Adrenal gland (tissue), 5 donors: ENCODE results near the gene CD151.

Experiments
- POLR2A ChIP-seq, 2 donors: fragments of 450-650 bp; IDR thresholded peaks; one replicate each; pipeline ENCODE4 v1.6.1; 2017; ENCODE audit warnings: antibody characterized with exemption in 2 of 2, mild to moderate bottlenecking in 2 of 2, moderate library complexity in 1 of 2
- TF ChIP-seq, protein P1 (sequence below), 6 experiments: fragments of 450-650 bp in 4 of 6; fragments of 200-600 bp in 2 of 6; sonication (generic) in 1 of 6; IDR thresholded peaks; 1 replicate in 5 of 6; 2 replicates in 1 of 6; pipeline versions ENCODE4 v1.5.1 to v1.8.0; 2016 to 2021; ENCODE audit warnings: antibody characterized with exemption in 6 of 6, mild to moderate bottlenecking in 2 of 6, moderate library complexity in 1 of 6
- donor health status: DM: no; HTN: no; CAD: no.

- TF ChIP-seq, protein P1, sequence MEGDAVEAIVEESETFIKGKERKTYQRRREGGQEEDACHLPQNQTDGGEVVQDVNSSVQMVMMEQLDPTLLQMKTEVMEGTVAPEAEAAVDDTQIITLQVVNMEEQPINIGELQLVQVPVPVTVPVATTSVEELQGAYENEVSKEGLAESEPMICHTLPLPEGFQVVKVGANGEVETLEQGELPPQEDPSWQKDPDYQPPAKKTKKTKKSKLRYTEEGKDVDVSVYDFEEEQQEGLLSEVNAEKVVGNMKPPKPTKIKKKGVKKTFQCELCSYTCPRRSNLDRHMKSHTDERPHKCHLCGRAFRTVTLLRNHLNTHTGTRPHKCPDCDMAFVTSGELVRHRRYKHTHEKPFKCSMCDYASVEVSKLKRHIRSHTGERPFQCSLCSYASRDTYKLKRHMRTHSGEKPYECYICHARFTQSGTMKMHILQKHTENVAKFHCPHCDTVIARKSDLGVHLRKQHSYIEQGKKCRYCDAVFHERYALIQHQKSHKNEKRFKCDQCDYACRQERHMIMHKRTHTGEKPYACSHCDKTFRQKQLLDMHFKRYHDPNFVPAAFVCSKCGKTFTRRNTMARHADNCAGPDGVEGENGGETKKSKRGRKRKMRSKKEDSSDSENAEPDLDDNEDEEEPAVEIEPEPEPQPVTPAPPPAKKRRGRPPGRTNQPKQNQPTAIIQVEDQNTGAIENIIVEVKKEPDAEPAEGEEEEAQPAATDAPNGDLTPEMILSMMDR (IDR thresholded peaks at IDR 0.05): no peak
- no peak for TF ChIP-seq POLR2A (IDR thresholded peaks at IDR 0.05)
These were observed 30.6 kb upstream of the CD151 start for GRCh38 chr11:802018-802617.
